Panc1 (cell line): ENCODE measurements around the gene TNFSF13. TPM values are rescaled to one million over a fixed set of nuclear protein-coding genes. Genes with fewer than 3 reads are reported as not detected.

Source experiments
- ATAC-seq: fragments of 200-7000 bp; cut with Tn5 transposase; 2 replicates; pipeline ENCODE4 v1.9.1; 2020; ENCODE audit warnings: mild to moderate bottlenecking, moderate library complexity
- BruUV-seq: library from RNA; stranded (reverse); fragments of 400-500 nt; replicated peaks from 2 replicates; lab custom pipeline; 2021; lab: Mats Ljungman, UMichigan
- CTCF ChIA-PET: fragments of 300-600 bp; sonication (Branson Sonifier 250); formaldehyde crosslinking; loops from one replicate; lab custom pipeline; 2022; ENCODE audit warnings: antibody characterized with exemption; lab: Charles Lee
- POLR2A ChIA-PET: fragments of 300-600 bp; sonication (Branson Sonifier 250); formaldehyde crosslinking; loops from one replicate; lab custom pipeline; 2022; ENCODE audit warnings: antibody characterized with exemption; lab: Charles Lee
- DNase-seq: peaks from one replicate; pipeline ENCODE4 v3.0.0-alpha.2; 2010; ENCODE audit warnings: low read depth, low spot score
- H3K27ac ChIP-seq: 2 replicates; pipeline ENCODE4 v1.5.1; 2011; ENCODE audit warnings: mild to moderate bottlenecking, low read length, inconsistent platforms
- H3K27me3 ChIP-seq: fragments of 200-500 bp; sonication (Bioruptor generic); 2 replicates; pipeline ENCODE4 v1.6.0; 2014; ENCODE audit warnings: low read length, inconsistent platforms; ENCODE audit not compliant: control insufficient read depth, insufficient read depth
- H3K36me3 ChIP-seq: fragments of 200-500 bp; sonication (Bioruptor generic); 2 replicates; pipeline ENCODE4 v1.5.1; 2014; ENCODE audit warnings: inconsistent platforms, mild to moderate bottlenecking, low read length, moderate library complexity; ENCODE audit not compliant: control insufficient read depth, insufficient read depth
- H3K4me1 ChIP-seq: 2 replicates; pipeline ENCODE4 v1.5.1; 2011; ENCODE audit warnings: inconsistent platforms, mild to moderate bottlenecking, low read length, moderate library complexity; ENCODE audit not compliant: control insufficient read depth, insufficient read depth
- H3K4me3 ChIP-seq, 2 experiments: 2 replicates each; pipeline ENCODE4 v1.5.1; 2011 to 2012; ENCODE audit warnings: low read depth in 2 of 2, low read length in 2 of 2, mild to moderate bottlenecking in 2 of 2, inconsistent platforms in 1 of 2, moderate library complexity in 1 of 2
- H3K9me3 ChIP-seq: fragments of 200-500 bp; sonication (Bioruptor generic); 2 replicates; pipeline ENCODE4 v1.5.1; 2014; ENCODE audit warnings: low read depth, mild to moderate bottlenecking, inconsistent platforms, low read length, moderate library complexity; ENCODE audit not compliant: control insufficient read depth, insufficient read depth
- POLR2AphosphoS5 ChIP-seq: IDR thresholded peaks from 2 replicates; pipeline ENCODE4 v1.6.1; 2012; ENCODE audit warnings: mild to moderate bottlenecking, low read depth, low read length, moderate library complexity
- SIN3A ChIP-seq: IDR thresholded peaks from 2 replicates; pipeline ENCODE4 v1.6.1; 2012; ENCODE audit warnings: low read depth, mild to moderate bottlenecking, low read length, moderate library complexity, borderline replicate concordance; ENCODE audit not compliant: insufficient read depth
- TCF7L2 ChIP-seq: IDR thresholded peaks from 2 replicates; pipeline ENCODE4 v1.6.1; 2011; ENCODE audit warnings: mild to moderate bottlenecking, low read depth, low read length, inconsistent platforms
- in situ Hi-C: cut with HindIII; loops from 2 replicates; pipeline ENCODE4 v1.10.0; 2016; ENCODE audit warnings: low sequenced_read_pairs, low pct_unique_long_range_greater_than_20kb
- intact Hi-C: fragments of 100-400 bp; cut with micrococcal nuclease; formaldehyde crosslinking; loops from one replicate; pipeline ENCODE4 v1.10.0; 2022; ENCODE audit not compliant: unreplicated experiment
- total RNA-seq: library from RNA; stranded (reverse); gene quantifications from one replicate; pipeline ENCODE4 v1.2.1, GENCODE V29; 2021; ENCODE audit not compliant: unreplicated experiment
- TF ChIP-seq, protein P1 (sequence below): fragments of 450-650 bp; IDR thresholded peaks from 2 replicates; pipeline ENCODE4 v1.5.1; 2017; ENCODE audit warnings: mild to moderate bottlenecking
- TF ChIP-seq, protein P2 (sequence below), 2 experiments: IDR thresholded peaks; 2 replicates each; pipeline ENCODE4 v1.6.1; 2011 to 2012; ENCODE audit warnings: low read depth in 2 of 2, control low read depth in 1 of 2, low read length in 1 of 2, mild to moderate bottlenecking in 1 of 2, moderate library complexity in 1 of 2; ENCODE audit not compliant: insufficient read depth in 1 of 2

Gene TNFSF13
- total RNA-seq, 1 experiment from 2014 or later: 2.3 TPM

- BruUV-seq: no TSS peak
- ChIA-PET CTCF (no interaction called here), POLR2A (no interaction called here)
- H3K27ac ChIP-seq: no peak overlapping the region
- no peaks in the 10 kb centered on the region for H3K9me3 ChIP-seq
- no peak for DNase-seq
- ATAC-seq: no peak
- no peak overlapping the region for H3K4me3 ChIP-seq
- no peaks in the 10 kb centered on the region for H3K27me3 ChIP-seq
- TF ChIP-seq POLR2AphosphoS5 (no peak), SIN3A (no peak), TCF7L2 (no peak)
- TF ChIP-seq, protein P1, sequence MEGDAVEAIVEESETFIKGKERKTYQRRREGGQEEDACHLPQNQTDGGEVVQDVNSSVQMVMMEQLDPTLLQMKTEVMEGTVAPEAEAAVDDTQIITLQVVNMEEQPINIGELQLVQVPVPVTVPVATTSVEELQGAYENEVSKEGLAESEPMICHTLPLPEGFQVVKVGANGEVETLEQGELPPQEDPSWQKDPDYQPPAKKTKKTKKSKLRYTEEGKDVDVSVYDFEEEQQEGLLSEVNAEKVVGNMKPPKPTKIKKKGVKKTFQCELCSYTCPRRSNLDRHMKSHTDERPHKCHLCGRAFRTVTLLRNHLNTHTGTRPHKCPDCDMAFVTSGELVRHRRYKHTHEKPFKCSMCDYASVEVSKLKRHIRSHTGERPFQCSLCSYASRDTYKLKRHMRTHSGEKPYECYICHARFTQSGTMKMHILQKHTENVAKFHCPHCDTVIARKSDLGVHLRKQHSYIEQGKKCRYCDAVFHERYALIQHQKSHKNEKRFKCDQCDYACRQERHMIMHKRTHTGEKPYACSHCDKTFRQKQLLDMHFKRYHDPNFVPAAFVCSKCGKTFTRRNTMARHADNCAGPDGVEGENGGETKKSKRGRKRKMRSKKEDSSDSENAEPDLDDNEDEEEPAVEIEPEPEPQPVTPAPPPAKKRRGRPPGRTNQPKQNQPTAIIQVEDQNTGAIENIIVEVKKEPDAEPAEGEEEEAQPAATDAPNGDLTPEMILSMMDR: no peak
- TF ChIP-seq, protein P2, sequence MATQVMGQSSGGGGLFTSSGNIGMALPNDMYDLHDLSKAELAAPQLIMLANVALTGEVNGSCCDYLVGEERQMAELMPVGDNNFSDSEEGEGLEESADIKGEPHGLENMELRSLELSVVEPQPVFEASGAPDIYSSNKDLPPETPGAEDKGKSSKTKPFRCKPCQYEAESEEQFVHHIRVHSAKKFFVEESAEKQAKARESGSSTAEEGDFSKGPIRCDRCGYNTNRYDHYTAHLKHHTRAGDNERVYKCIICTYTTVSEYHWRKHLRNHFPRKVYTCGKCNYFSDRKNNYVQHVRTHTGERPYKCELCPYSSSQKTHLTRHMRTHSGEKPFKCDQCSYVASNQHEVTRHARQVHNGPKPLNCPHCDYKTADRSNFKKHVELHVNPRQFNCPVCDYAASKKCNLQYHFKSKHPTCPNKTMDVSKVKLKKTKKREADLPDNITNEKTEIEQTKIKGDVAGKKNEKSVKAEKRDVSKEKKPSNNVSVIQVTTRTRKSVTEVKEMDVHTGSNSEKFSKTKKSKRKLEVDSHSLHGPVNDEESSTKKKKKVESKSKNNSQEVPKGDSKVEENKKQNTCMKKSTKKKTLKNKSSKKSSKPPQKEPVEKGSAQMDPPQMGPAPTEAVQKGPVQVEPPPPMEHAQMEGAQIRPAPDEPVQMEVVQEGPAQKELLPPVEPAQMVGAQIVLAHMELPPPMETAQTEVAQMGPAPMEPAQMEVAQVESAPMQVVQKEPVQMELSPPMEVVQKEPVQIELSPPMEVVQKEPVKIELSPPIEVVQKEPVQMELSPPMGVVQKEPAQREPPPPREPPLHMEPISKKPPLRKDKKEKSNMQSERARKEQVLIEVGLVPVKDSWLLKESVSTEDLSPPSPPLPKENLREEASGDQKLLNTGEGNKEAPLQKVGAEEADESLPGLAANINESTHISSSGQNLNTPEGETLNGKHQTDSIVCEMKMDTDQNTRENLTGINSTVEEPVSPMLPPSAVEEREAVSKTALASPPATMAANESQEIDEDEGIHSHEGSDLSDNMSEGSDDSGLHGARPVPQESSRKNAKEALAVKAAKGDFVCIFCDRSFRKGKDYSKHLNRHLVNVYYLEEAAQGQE (IDR thresholded peaks at IDR 0.05; ENCODE audit: insufficient read depth in 1 of 2, low read depth in 2 of 2, low read length in 1 of 2): no peak
- intact Hi-C loops: no loop called here
- H3K4me1 ChIP-seq: peaks cover 17% of the 10 kb centered on the region
- peaks cover 5% of the 10 kb centered on the region for H3K36me3 ChIP-seq
- in situ Hi-C loops: no loop called here
Measured at GRCh38 chr17:7588553-7589203, 30.1 kb downstream of the TNFSF13 start.

DNA sequence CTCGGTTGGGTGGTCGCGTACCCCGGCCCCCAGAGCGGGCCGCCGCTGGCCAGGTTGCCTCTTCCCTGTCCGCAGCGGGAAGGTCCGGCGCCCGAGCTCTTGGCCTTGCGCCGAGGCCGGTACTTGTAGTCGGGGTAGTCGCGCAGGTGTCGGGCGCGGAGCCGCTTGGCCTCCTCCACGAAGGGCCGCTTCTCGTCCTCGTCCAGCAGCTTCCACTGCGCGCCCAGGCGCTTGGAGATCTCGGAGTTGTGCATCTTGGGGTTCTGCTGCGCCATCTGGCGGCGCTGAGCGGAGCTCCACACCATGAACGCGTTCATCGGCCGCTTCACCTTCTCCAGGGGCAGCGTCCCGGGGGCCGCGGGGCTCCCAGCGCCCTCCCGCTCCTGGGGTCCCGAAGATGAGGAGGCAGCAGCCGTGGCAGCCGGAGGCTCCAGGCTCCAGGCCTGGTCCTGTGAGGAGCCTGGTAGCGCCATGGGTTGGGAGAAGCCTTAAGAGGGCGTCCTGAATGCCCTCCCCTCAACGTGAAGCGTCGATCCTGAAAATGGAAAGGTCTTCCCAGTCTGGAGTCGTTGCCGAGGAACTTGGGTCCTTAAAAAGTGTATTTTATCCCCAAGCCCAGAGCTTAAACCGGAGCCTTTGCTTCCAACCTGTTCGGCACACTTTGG is 30.8 kb downstream of the TNFSF13 start:
- TF ChIP-seq SIN3A (no peak), POLR2AphosphoS5 (peak; percentile 9; the same call in 1 of the 2 replicates)
- TF ChIP-seq, protein P2 (IDR thresholded peaks at IDR 0.05; ENCODE audit: insufficient read depth in 1 of 2, low read depth in 2 of 2, low read length in 1 of 2): no peak
- TF ChIP-seq, protein P1: peak; percentile 79; the same call in 1 of the 2 replicates
- no peaks in the 10 kb centered on the region for H3K27me3 ChIP-seq
- peaks cover 10% of the 10 kb centered on the region for H3K36me3 ChIP-seq
- BruUV-seq: no TSS peak
- H3K27ac ChIP-seq: no peak overlapping the region
- in situ Hi-C loops (no loop called here), intact Hi-C loops (no loop called here)
- ChIA-PET POLR2A (no interaction called here), CTCF (no interaction called here)
- no peak overlapping the region for H3K4me3 ChIP-seq
- DNase-seq (no peak), ATAC-seq (peak; percentile 36; the same call in 1 of the 2 replicates)
- H3K9me3 ChIP-seq: no peaks in the 10 kb centered on the region
- H3K4me1 ChIP-seq: peaks cover 17% of the 10 kb centered on the region
